Pancreas (tissue), 10 donors: ENCODE results near the gene RAB3GAP2. TPM values are rescaled to one million over a fixed set of nuclear protein-coding genes. Genes with fewer than 3 reads are reported as not detected.
"Not testable (repeated sequence)": the region's sequence is repeated elsewhere in the genome, so short reads cannot be mapped to it uniquely, and the experiment has no call there.

ENCODE experiments used
- ATAC-seq, 4 donors: fragments of 200-7000 bp; cut with Tn5 transposase; one replicate each; pipeline versions ENCODE4 v1.8.0 to v1.9.1; 2020; ENCODE audit warnings: mild to moderate bottlenecking in 4 of 4, moderate library complexity in 4 of 4
- DNase-seq, 6 donors: peaks; one replicate each; pipeline ENCODE4 v3.0.0-alpha.2; 2020
- FAIRE-seq: peaks from 2 replicates; lab custom pipeline; 2012; peaks lifted over from hg19 to GRCh38; lab: Jason Lieb, UNC
- H3K27ac ChIP-seq, 4 donors: fragments of 200-600 bp; sonication (generic); 1 replicate in 3 of 4; 2 replicates in 1 of 4; pipeline versions ENCODE4 v1.5.0 to v1.8.0; 2020
- H3K27me3 ChIP-seq, 4 donors: fragments of 200-600 bp; one replicate each; pipeline ENCODE4 v1.8.0; 2021
- H3K36me3 ChIP-seq, 3 donors: fragments of 200-600 bp; sonication (generic) in 1 of 3; one replicate each; pipeline versions ENCODE4 v1.5.0 to v1.8.0; 2020 to 2021
- H3K4me1 ChIP-seq, 3 donors: fragments of 200-600 bp; one replicate each; pipeline ENCODE4 v1.8.0; 2021
- H3K4me3 ChIP-seq, 4 donors: fragments of 200-600 bp; sonication (generic) in 2 of 4; one replicate each; pipeline versions ENCODE4 v1.5.0 to v1.8.0; 2020 to 2021
- H3K9me3 ChIP-seq, 4 donors: fragments of 200-600 bp; one replicate each; pipeline ENCODE4 v1.8.0; 2021
- WGBS, 2 donors: extraction: QIAGEN DNeasy Blood & Tissue Kit; methylation state at CpG; one replicate each; pipeline ENCODE4 v1.1.7; 2013; 5-methylcytosine and 5-hydroxymethylcytosine counted together
- intact Hi-C, 3 donors: fragments of 100-400 bp; cut with DNase I; formaldehyde crosslinking; loops; one replicate each; pipeline versions ENCODE4 v1.11.1 to v1.14.2; 2022
- polyA plus RNA-seq, 2 donors: library from polyadenylated mRNA; stranded (reverse); fragments of 200-250 nt; gene quantifications; one replicate each; pipeline ENCODE4 v1.2.3, GENCODE V29; 2013
- total RNA-seq, 6 donors: library from RNA; stranded (reverse); fragmentation: NEBNext Ultra II Directional in 4 of 6; extraction: Animal tissue kit (Norgen Biotek cat#: 25700) in 4 of 6; gene quantifications; one replicate each; pipeline versions ENCODE4 v1.2.1 to v1.2.4, GENCODE V29; 2021 to 2023
- TF ChIP-seq, protein P1 (sequence below), 4 donors: fragments of 200-600 bp; sonication (generic) in 3 of 4; IDR thresholded peaks; one replicate each; pipeline versions ENCODE4 v1.5.0 to v1.8.0; 2021; ENCODE audit warnings: antibody characterized with exemption in 4 of 4
- donor health status: healthy with polysubstance abuse.
- donor health status: DM: no; HTN: no; CAD: no; lungs with moderate emphysema.
- donor health status: DM: no; HTN: no; CAD: no.
- donor health status: control.
- donor health status: control.
- donor health status: Bipolar disorder and iron deficiency.
- donor health status: DM: yes; HTN: yes; CAD: no.
- donor health status: DM: no; HTN: no; CAD: no.
- donor health status: DM: no; HTN: no; CAD: no.
- donor health status: DM: yes; HTN: yes; CAD: no.

The RAB3GAP2 gene
- total and polyA plus RNA-seq, 8 donors = 4.8 to 26.2 (median 15.1) TPM

DNA sequence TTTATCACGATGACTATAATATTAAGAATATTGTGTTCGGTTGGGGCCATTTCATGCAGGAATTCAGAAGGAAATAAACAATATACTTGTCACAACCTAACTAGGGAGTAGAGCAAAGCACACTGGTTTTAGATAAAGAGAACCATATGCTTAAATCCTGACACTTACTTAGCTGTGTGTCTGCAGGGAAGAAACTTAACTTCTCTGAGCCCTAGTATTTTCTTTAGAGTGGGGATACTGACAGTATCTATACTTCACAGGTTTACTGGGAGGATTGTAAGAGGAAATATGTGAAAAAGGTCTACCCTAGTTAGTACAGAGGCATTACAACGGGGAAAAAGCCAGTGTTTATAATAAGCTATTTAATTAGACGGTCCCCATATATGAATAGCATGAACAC, 105.4 kb downstream of the RAB3GAP2 start:
- no peaks in the 10 kb centered on the region for H3K9me3 ChIP-seq
- TF ChIP-seq, protein P1, sequence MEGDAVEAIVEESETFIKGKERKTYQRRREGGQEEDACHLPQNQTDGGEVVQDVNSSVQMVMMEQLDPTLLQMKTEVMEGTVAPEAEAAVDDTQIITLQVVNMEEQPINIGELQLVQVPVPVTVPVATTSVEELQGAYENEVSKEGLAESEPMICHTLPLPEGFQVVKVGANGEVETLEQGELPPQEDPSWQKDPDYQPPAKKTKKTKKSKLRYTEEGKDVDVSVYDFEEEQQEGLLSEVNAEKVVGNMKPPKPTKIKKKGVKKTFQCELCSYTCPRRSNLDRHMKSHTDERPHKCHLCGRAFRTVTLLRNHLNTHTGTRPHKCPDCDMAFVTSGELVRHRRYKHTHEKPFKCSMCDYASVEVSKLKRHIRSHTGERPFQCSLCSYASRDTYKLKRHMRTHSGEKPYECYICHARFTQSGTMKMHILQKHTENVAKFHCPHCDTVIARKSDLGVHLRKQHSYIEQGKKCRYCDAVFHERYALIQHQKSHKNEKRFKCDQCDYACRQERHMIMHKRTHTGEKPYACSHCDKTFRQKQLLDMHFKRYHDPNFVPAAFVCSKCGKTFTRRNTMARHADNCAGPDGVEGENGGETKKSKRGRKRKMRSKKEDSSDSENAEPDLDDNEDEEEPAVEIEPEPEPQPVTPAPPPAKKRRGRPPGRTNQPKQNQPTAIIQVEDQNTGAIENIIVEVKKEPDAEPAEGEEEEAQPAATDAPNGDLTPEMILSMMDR (IDR thresholded peaks at IDR 0.05) = no peak
- no peak overlapping the region for H3K4me3 ChIP-seq
- no peaks in the 10 kb centered on the region for H3K27me3 ChIP-seq
- H3K4me1 ChIP-seq = no peaks in the 10 kb centered on the region
- H3K27ac ChIP-seq = no peak overlapping the region
- 92 to 96% methylated on average over 4 of the region's 4 CpGs for WGBS, 2 donors
- intact Hi-C loops = no loop called here
- no peak for DNase-seq
- FAIRE-seq = no peak
- no peak for ATAC-seq
- H3K36me3 ChIP-seq = peaks cover 0 to 44% (median 3%) of the 10 kb centered on the region in 3 donors

DNA sequence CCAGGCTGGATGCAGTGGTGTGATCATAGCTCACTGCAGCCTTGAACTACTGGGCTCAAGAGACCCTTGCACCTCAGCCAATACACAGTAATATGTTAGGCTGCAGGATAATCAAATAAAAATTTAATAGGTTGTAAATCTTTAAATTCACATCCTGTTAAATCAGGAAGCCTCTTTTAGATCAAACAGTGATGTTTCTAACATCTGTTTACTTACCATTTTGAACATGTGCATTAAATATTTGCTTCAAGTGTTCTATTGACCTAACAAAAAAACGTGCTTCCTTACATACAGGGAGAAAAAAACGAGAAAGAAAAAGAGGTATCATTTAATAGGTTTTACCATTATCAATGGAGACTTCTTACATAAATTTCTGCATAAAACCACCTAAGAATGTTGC, 107.7 kb downstream of the RAB3GAP2 start:
- WGBS, 2 donors = 33 to 41% methylated on average over 2 of the region's 2 CpGs
- TF ChIP-seq, protein P1 (IDR thresholded peaks at IDR 0.05) = no peak
- intact Hi-C loops = no loop called here
- Histone ChIP-seq H3K4me1 (no peaks in the 10 kb centered on the region), H3K27ac (no peak overlapping the region), H3K27me3 (no peaks in the 10 kb centered on the region), H3K9me3 (no peaks in the 10 kb centered on the region), H3K36me3 (peaks cover 0 to 26% (median 3%) of the 10 kb centered on the region in 3 donors), H3K4me3 (no peak overlapping the region)
- FAIRE-seq = no peak
- no peak for ATAC-seq
- no peak for DNase-seq

DNA sequence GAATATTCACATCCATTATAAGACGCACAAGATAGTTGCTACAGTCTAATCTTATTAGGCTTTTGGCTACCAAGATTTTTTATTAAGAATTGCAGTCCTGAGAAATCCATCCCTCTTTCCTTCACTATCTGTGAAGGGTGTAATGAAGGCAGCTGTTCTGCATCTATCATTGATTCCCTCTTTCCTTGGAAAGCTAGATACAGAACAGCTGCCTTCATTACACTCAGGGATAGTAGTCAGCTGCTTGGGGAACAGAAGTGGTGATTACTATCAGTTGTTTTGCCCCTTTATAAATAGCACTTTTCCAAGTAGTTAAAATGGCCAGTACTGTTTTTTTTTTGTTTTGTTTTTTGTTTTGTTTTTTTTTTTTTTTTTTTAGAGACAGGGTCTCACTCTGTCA, 108.1 kb downstream of the RAB3GAP2 start:
- ATAC-seq (no peak), FAIRE-seq (no peak), DNase-seq (no peak)
- H3K27me3 ChIP-seq = no peaks in the 10 kb centered on the region
- no peak overlapping the region for H3K4me3 ChIP-seq
- H3K4me1 ChIP-seq = no peaks in the 10 kb centered on the region
- no peaks in the 10 kb centered on the region for H3K9me3 ChIP-seq
- H3K36me3 ChIP-seq = peaks cover 0 to 22% (median 3%) of the 10 kb centered on the region in 3 donors
- no peak overlapping the region for H3K27ac ChIP-seq
- TF ChIP-seq, protein P1 (IDR thresholded peaks at IDR 0.05) = no peak
- intact Hi-C loops = no loop called here
- 91 to 97% methylated on average over 1 of the region's 1 CpG for WGBS, 2 donors

DNA sequence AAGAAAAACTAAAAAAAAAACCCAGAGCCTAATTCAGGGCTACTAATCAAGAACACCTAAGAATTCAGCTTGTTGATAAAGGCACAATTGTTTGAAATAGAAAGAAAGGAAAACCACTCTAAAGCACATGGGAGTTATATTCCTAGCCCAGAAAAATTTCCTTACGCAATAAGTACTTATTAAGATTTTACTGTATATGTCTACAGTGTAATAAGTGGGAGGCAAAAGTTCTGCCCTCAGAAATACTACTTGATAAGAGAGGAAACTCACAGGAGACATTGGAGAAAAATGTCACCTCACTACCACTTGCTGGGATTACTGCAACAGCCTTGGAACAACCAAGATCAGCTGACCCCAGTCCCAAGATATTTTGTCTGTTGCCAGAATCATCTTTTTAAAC, 112.2 kb downstream of the RAB3GAP2 start:
- Histone ChIP-seq H3K9me3 (no peaks in the 10 kb centered on the region), H3K27me3 (no peaks in the 10 kb centered on the region), H3K4me1 (no peaks in the 10 kb centered on the region), H3K36me3 (peaks cover 3 to 23% (median 3%) of the 10 kb centered on the region in 3 donors), H3K4me3 (no peak overlapping the region), H3K27ac (no peak overlapping the region)
- intact Hi-C loops = no loop called here
- 100% methylated on average over 1 of the region's 1 CpG for WGBS, 2 donors
- FAIRE-seq = no peak
- no peak for ATAC-seq
- DNase-seq = no peak
- TF ChIP-seq, protein P1 (IDR thresholded peaks at IDR 0.05) = no peak

DNA sequence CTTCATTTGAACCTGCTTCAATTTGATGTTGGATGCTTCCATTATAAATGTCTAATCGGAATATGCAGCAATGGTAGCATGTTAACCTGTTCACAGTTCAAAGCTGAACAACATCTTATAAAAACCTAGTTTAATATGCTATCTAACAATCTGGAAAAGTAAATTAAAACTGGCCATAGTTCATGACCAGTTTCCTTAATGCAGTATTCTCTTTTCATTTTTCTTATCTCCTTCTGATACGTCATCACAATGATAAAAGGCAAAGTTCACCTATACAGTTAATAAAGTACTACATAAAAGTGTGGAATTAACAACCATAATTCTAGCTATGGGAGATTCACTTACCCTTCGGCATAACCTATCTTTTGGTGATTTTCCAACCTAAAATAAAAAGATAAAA, 113.2 kb downstream of the RAB3GAP2 start:
- Histone ChIP-seq H3K9me3 (no peaks in the 10 kb centered on the region), H3K4me1 (no peaks in the 10 kb centered on the region), H3K4me3 (no peak overlapping the region), H3K27me3 (no peaks in the 10 kb centered on the region), H3K27ac (no peak overlapping the region), H3K36me3 (peaks cover 0 to 23% (median 3%) of the 10 kb centered on the region in 3 donors)
- intact Hi-C loops = no loop called here
- FAIRE-seq (peak; percentile 78), DNase-seq (no peak), ATAC-seq (no peak)
- WGBS, 2 donors = 72% methylated on average over 3 of the region's 3 CpGs
- TF ChIP-seq, protein P1 (IDR thresholded peaks at IDR 0.05) = no peak

DNA sequence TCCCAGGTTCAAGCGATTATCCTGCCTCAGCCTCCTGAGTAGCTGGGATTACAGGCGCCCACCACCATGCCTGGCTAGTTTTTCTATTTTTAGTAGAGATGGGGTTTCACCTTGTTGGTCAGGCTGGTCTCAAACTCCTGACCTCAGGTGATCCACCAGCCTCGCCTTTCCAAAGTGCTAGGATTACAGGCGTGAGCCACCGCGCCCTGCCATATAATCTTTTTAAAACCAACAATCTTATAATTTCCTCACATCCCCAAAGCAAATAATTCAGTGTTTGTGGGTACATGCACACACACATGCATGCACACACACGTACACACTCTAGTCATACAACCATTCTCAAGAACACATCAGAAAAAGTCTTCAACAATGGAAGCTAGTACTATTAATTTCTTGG, 113.7 kb downstream of the RAB3GAP2 start:
- H3K4me3 ChIP-seq, H3K9me3 ChIP-seq, intact Hi-C loops, H3K27ac ChIP-seq, H3K27me3 ChIP-seq, DNase-seq, ATAC-seq, FAIRE-seq, H3K4me1 ChIP-seq: not testable (repeated sequence)
- WGBS, 2 donors = 96 to 99% methylated on average over 7 of the region's 7 CpGs
- peaks cover 0 to 23% (median 3%) of the 10 kb centered on the region in 3 donors for H3K36me3 ChIP-seq
